Suppressor macrophage treated with lipopolysaccharide for 4 hours (primary cell): Measurements from ENCODE around the gene TMEM208.

ENCODE experiments used
- DNase-seq: peaks from one replicate; pipeline ENCODE4 v3.0.0-alpha.2; 2020

TMEM208 gene

DNA sequence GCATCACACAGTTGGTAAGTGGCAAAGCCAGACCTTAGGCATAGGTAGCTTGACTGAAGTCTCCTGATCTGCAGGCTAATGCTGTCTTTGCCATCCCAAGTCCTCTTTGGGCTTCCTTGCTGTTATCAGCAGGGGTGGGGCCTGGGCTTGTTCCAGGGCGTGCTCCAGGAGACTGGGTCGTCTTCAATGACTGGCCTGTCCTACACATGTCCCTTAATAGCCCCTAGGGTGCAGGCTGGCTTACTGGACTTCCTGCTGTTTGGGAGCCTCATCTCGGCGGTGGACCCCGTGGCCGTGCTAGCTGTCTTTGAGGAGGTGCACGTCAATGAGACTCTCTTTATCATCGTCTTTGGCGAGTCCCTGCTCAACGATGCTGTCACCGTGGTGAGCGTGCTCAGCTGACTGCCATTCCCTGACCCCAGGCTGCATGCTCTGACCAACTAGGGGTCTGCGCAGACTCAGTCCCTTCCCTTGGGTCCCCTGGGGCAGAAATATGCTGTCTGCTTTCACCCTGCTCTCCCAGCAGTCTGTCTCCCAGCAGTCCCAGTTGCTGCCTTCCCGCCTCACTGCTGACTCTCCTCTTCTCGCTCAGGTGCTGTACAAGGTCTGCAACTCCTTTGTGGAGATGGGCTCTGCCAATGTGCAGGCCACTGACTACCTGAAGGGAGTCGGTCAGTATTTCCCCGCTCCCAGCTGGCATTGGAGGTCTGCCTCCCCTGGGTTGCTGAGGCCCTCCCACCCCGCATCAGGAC, 28.0 kb downstream of the TMEM208 start:
- DNase-seq = no peak

- DNase-seq = no peak
Observed at GRCh38 chr16:67255553-67256221, 28.8 kb downstream of the TMEM208 start.

DNA sequence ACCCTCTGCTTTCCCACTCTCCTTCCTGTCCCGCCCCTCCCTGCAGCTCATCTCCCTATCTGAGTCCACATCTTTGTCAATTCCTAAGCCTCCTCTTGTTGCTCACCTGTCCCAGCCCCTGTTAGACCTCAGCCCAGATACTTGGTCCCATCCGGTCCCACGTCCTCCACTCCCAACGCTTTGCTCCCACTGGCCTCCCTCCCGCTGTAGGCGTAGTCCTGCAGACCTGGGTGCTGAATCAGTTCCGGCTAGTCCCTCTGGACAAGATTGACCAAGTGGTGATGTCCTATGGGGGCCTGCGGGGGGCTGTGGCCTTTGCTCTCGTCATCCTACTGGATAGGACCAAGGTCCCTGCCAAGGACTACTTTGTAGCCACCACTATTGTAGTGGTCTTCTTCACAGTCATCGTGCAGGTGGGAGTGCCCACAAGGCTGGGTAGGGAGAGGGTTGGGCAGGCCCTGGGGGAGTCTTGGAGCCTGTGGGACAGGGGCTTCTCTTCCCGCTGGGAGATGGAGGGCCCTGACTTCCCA, 29.8 kb downstream of the TMEM208 start:
- no peak for DNase-seq

- no peak for DNase-seq
Observed at GRCh38 chr16:67257486-67258160, 30.7 kb downstream of the TMEM208 start.

DNA sequence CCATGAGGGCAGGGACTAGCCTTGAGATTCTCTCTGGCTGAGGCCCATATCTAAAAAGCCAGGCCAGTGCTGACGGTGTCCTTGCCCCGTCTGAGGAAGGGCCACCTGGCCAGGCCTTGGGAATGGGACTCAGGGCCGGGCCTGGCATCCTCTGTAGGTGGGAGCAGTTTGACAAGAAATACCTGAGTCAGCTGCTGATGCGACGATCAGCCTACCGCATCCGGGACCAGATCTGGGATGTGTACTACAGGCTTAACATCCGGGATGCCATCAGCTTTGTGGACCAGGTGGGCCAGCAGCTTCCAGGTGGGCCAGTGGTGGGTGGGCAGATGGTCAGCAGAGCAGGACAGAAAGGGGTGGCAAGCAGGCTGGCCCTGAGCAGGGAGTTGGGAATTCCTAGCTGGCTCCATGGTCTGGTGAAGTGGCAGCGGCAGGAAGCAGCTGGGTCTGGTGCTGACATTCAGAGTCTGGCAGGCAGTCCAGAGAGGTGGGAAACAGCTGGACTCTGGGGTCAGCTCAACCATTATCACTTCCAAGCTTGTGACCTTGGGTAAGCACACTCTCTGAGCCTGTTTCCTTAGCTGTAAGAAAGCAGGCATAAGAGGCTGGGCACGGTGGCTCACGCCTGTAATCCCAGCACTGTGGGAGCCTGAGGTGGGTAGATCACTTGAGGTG, 31.4 kb downstream of the TMEM208 start:
- DNase-seq = no peak

DNA sequence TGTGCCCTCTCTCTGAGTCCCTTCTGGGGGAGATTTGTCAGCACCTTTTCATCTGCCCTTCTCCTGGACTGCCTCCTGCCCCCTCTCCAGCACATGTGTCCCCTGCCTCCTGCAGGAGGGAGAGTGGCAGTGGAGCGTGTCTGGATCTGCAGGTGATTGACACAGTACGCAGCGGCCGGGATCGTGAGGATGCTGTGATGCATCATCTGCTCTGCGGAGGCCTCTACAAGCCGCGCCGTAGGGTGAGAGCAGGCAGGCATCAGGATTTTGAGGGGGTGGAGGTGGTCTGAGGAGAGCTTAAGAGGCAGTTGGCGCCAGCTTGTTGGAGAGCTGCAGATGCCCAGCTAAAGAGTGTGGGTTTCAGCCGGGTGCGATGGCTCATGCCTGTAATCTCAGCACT, 32.8 kb downstream of the TMEM208 start:
- DNase-seq = no peak

DNA sequence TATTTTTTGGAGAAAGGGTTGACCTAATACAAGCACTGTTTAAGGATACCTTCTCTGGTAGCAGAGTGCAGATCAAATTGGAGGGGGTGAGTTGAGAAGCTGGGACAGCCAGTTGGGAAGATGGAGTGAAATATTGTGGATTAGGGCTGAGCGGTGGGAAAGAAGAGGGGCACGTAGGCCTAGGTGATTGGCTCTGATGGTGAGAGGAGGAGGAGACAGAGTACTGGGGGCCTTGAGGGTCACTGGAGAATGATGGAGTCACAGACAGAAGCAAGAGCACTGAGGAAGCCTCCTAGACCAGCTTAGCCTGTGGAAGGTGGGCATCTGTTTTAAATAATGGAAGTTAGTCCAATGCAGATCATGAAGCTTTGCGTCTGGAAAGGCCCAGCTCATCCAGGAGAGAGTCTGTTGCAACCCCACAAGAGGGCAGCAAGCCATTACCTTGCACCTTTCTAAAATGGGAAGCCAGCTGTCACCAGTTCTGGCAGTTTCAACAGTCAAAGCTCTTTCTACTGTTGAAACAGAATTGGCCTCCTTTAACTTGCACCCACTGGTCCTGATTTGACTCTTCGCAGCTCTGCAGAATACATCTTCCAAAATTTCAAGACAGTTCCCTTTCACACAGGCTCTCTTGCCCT, 33.6 kb downstream of the TMEM208 start:
- peak; percentile 39 for DNase-seq

GRCh38 chr16:67263201-67263600, 36.3 kb downstream of the TMEM208 start:
- no peak for DNase-seq

DNA sequence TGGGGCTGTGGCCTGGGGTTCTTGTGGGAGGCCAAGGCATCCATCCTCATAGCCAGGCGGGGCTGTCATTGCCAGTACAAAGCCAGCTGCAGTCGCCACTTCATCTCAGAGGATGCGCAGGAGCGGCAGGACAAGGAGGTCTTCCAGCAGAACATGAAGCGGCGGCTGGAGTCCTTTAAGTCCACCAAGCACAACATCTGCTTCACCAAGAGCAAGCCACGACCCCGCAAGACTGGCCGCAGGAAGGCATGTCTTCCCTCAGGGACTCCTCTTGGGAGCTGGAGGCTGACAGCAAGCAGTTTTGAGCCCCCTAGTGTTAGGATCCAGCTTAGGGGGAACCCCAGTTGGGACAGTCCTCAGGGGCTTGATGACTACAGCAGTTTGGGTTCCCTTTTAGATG, 37.3 kb downstream of the TMEM208 start:
- no peak for DNase-seq

GRCh38 chr16:67264866-67265265, 37.9 kb downstream of the TMEM208 start:
- no peak for DNase-seq

DNA sequence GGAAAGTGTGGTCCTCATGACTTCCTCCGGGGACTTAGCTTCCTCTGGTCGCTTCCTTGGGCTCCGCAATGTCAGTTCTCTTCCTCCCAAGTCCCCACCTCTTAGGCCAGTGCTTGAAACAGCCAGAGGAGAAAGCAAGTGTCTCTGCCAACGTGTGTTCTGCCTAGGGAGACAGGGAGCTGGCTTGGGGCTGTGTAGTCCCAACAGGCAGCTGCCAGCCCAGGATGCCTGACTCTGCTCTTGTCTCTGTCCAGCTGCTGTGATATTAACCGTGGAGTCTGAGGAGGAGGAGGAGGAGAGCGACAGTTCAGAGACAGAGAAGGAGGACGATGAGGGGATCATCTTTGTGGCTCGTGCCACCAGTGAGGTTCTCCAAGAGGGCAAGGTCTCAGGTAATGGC, 38.9 kb downstream of the TMEM208 start:
- DNase-seq = no peak

DNA sequence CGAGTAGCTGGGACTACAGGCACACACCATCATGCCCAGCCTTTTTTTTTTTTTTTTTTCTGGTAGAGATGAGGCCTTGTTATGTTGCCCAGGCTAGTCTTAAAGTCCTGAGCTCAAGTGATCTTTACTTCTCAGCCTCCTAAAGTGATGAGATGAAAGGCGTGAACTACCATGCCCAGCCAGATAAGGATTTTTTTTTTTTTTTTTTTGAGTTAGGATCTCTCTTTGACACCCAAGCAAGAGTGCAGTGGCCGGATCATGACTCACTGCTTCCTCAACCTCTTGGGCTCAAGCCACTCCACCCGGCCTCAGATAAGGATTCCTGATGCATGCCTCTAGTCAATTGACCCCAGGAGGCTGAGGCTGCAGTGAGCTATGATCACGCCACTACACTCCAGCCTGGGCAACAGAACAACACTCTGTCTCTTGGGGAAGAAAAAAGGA, 41.2 kb downstream of the TMEM208 start:
- DNase-seq = peak; percentile 29

GRCh38 chr16:67269766-67270165, 42.8 kb downstream of the TMEM208 start:
- DNase-seq = no peak

GRCh38 chr16:67270931-67271338, 44.0 kb downstream of the TMEM208 start:
- DNase-seq = no peak

DNA sequence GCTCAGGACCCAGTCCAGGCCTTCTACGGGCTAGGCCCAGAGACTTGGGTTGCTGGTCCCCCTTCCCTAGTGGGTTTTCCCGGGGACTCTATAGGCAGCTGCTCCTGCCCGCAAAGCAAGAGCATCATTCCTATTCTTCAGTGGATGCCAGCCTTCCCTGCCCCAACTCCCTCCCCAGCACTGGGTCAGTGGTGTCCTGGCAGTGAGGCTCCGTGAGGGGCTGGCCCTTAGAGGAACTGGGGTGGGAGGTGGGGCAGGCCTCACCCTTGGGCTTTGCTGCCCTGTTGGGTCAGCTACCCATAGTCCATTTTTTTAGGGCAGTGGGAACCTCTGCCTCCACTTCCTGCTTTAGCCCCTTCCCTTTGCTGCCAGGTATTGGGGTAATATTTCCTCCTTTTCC, 44.5 kb downstream of the TMEM208 start:
- DNase-seq = no peak

GRCh38 chr16:67275321-67275720, 48.4 kb downstream of the TMEM208 start:
- DNase-seq = no peak

GRCh38 chr16:67277294-67277998, 50.5 kb downstream of the TMEM208 start:
- DNase-seq = peak; percentile 59

- no peak for DNase-seq
Observed at GRCh38 chr16:67277999-67278772, 51.3 kb downstream of the TMEM208 start.
